ENCODE measurements around the gene CELA2A. TPM values are rescaled to one million over a fixed set of nuclear protein-coding genes. Genes with fewer than 3 reads are reported as not detected.

Gene CELA2A
- total RNA-seq, 1 experiment from 2014 or later, result not detected

DNA sequence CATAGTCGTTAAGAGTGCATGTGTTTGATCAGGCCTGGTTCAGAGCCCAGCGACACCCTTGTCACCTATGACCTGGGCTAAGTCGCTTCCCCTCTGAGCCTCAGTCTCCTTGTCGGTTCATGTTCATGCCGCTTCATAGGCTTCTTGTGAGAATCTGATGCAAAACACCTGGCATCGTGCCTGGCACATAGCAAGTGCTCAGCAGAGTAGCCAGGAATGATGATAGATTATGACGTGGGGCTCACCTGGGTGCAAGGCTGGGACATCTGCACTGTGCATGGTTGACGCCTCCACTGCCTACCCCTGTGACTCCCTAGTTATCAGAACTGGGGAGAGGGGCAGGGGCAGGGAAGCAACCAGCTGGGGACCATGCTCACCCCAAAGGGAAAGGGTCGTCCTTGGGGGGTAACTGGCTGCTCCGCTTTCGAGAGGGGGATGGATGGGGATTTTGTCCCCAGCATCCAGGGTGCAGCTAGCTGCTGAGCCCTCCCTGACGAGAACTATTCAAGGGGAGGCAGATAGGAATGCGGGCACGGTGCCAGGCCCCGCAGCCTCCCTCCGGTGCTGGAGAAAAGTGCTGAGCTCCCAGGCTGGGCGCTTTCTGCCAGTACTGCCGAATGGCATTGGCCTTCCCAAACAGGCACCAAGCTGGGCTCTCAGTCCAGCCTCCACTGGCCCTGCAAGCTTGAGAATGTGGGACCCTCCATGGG is 37.6 kb upstream of the CELA2A start:
- intact Hi-C loops (cut with micrococcal nuclease; ENCODE audit: unreplicated experiment), result no loop called here
- Mint-ChIP-seq H3K27me3 (ENCODE audit: insufficient read depth, unreplicated experiment) (no peaks in the 10 kb centered on the region), H3K9me3 (ENCODE audit: unreplicated experiment) (no peaks in the 10 kb centered on the region), H3K4me3 (ENCODE audit: unreplicated experiment) (no peak overlapping the region), H3K4me1 (ENCODE audit: low read depth, unreplicated experiment) (no peaks in the 10 kb centered on the region), H3K36me3 (ENCODE audit: insufficient read depth, unreplicated experiment) (no peaks in the 10 kb centered on the region), H3K27ac (ENCODE audit: unreplicated experiment) (no peak overlapping the region)
- Histone ChIP-seq H3K36me3 (ENCODE audit: control insufficient read depth, insufficient read depth, low read length) (peaks cover 1% of the 10 kb centered on the region; the same call in 1 of the 2 replicates), H3K4me3 (ENCODE audit: low read depth, low read length) (no peak overlapping the region), H3K4me1 (peaks cover 8% of the 10 kb centered on the region), H3K27me3 (replicated peaks; ENCODE audit: control insufficient read depth, insufficient read depth, low read length) (no peaks in the 10 kb centered on the region), H3K9me3 (no peaks in the 10 kb centered on the region)
- no peak for DNase-seq
- ChIA-PET POLR2A (no interaction called here), CTCF (interaction anchor here (0.7 kb wide), 1 partner anchor 24 kb away, joined by 3 read pairs; no protein-coding TSS in a partner anchor)
- no TSS peak for BruUV-seq (replicated peaks)
- TF ChIP-seq, protein P1, sequence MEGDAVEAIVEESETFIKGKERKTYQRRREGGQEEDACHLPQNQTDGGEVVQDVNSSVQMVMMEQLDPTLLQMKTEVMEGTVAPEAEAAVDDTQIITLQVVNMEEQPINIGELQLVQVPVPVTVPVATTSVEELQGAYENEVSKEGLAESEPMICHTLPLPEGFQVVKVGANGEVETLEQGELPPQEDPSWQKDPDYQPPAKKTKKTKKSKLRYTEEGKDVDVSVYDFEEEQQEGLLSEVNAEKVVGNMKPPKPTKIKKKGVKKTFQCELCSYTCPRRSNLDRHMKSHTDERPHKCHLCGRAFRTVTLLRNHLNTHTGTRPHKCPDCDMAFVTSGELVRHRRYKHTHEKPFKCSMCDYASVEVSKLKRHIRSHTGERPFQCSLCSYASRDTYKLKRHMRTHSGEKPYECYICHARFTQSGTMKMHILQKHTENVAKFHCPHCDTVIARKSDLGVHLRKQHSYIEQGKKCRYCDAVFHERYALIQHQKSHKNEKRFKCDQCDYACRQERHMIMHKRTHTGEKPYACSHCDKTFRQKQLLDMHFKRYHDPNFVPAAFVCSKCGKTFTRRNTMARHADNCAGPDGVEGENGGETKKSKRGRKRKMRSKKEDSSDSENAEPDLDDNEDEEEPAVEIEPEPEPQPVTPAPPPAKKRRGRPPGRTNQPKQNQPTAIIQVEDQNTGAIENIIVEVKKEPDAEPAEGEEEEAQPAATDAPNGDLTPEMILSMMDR (IDR thresholded peaks at IDR 0.05; ENCODE audit: insufficient read depth in 1 of 2, low read depth in 1 of 2, low read length in 1 of 2, severe bottlenecking in 1 of 2, unreplicated experiment in 1 of 2), result no peak

DNA sequence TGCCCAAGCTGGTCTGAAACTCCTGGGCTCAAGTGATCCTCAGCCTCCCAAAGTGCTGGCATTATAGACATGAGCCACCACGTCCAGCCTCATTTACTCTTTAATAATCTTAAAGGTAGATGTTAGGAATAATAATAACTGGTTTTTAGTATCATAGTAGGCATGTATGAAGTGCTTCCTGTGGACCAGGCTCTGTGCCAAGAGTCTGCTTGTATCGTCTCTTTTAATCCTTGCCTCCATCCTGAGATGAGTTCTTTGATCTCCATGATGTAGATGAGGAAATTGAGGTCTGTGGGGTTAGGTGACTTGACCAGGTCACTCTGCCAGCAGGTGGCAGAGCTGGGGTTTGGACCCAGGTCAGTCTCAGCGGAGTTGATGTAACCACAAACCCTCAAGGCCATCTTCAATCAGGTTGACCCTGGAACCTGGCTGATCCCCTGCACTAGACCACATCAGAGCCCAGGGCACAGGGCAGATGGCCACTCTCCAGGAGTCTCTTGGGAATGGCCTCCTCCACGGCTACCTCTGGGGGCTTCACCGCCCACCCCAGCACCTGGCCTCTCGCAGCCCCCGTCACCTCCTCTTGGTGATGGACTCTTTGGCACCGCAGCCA is 35.6 kb upstream of the CELA2A start:
- POLR2A ChIA-PET, result no interaction called here
- Histone ChIP-seq H3K36me3 (ENCODE audit: control insufficient read depth, insufficient read depth, low read length) (peaks cover 1% of the 10 kb centered on the region; the same call in 1 of the 2 replicates), H3K4me1 (peaks cover 15% of the 10 kb centered on the region), H3K4me3 (ENCODE audit: low read depth, low read length) (no peak overlapping the region), H3K9me3 (no peaks in the 10 kb centered on the region), H3K27me3 (replicated peaks; ENCODE audit: control insufficient read depth, insufficient read depth, low read length) (no peaks in the 10 kb centered on the region)
- no TSS peak for BruUV-seq (replicated peaks)
- CTCF ChIA-PET, result no interaction called here
- Mint-ChIP-seq H3K27me3 (ENCODE audit: insufficient read depth, unreplicated experiment) (no peaks in the 10 kb centered on the region), H3K9me3 (ENCODE audit: unreplicated experiment) (no peaks in the 10 kb centered on the region), H3K36me3 (ENCODE audit: insufficient read depth, unreplicated experiment) (no peaks in the 10 kb centered on the region), H3K4me1 (ENCODE audit: low read depth, unreplicated experiment) (peaks cover 9% of the 10 kb centered on the region), H3K27ac (ENCODE audit: unreplicated experiment) (no peak overlapping the region), H3K4me3 (ENCODE audit: unreplicated experiment) (no peak overlapping the region)
- TF ChIP-seq, protein P1 (IDR thresholded peaks at IDR 0.05; ENCODE audit: insufficient read depth in 1 of 2, low read depth in 1 of 2, low read length in 1 of 2, severe bottlenecking in 1 of 2, unreplicated experiment in 1 of 2), result no peak
- no peak for DNase-seq
- intact Hi-C loops (cut with micrococcal nuclease; ENCODE audit: unreplicated experiment), result no loop called here

DNA sequence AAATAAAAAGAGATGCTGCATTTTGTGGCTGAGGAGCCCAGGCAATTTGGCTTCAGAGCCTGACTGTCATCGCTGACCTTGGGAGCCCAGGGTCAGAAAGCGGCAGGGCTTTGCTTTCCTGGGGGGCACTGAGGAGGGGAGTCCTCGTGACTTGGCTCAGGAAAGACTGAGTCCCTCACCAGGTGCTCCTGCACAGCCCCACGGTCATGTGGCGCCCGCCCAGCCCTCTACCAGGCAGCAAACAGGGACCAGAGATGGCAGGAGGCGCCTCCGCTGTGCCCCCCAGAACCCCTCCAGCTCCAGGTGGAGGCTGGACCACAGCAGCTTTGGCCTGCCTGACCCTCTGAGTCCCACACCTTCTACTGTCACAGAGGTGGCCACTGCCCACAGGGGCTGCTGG is 33.7 kb upstream of the CELA2A start:
- POLR2A ChIA-PET, result no interaction called here
- DNase-seq, result no peak

More for the DNA sequence above, 33.7 kb upstream of the CELA2A start:
- Mint-ChIP-seq H3K4me3 (ENCODE audit: unreplicated experiment) (no peak overlapping the region), H3K36me3 (ENCODE audit: insufficient read depth, unreplicated experiment) (no peaks in the 10 kb centered on the region), H3K27ac (ENCODE audit: unreplicated experiment) (no peak overlapping the region), H3K4me1 (ENCODE audit: low read depth, unreplicated experiment) (peaks cover 9% of the 10 kb centered on the region), H3K27me3 (ENCODE audit: insufficient read depth, unreplicated experiment) (no peaks in the 10 kb centered on the region), H3K9me3 (ENCODE audit: unreplicated experiment) (no peaks in the 10 kb centered on the region)
- H3K27me3 ChIP-seq (replicated peaks; ENCODE audit: control insufficient read depth, insufficient read depth, low read length), result no peaks in the 10 kb centered on the region
- no peaks in the 10 kb centered on the region for H3K9me3 ChIP-seq
- CTCF ChIA-PET, result no interaction called here
- intact Hi-C loops (cut with micrococcal nuclease; ENCODE audit: unreplicated experiment), result no loop called here
- H3K36me3 ChIP-seq (ENCODE audit: control insufficient read depth, insufficient read depth, low read length), result peaks cover 1% of the 10 kb centered on the region; the same call in 1 of the 2 replicates
- H3K4me3 ChIP-seq (ENCODE audit: low read depth, low read length), result no peak overlapping the region
- H3K4me1 ChIP-seq, result peaks cover 15% of the 10 kb centered on the region
- BruUV-seq (replicated peaks), result no TSS peak
- TF ChIP-seq, protein P1 (IDR thresholded peaks at IDR 0.05; ENCODE audit: insufficient read depth in 1 of 2, low read depth in 1 of 2, low read length in 1 of 2, severe bottlenecking in 1 of 2, unreplicated experiment in 1 of 2), result no peak
